Natural killer cell (primary cell): Measurements from ENCODE around the gene NSMCE1. TPM values are rescaled to one million over a fixed set of nuclear protein-coding genes. Genes with fewer than 3 reads are reported as not detected.

Experiments
- ATAC-seq, 3 donors: fragments of 150-1000 bp in 2 of 3; fragments of 200-7000 bp in 1 of 3; cut with Tn5 transposase; 1 replicate in 1 of 3; 2 replicates in 2 of 3; pipeline ENCODE4 v1.10.0; 2021; ENCODE audit warnings: mild to moderate bottlenecking in 2 of 3, moderate library complexity in 2 of 3
- DNase-seq, 2 donors: peaks; one replicate each; pipeline versions ENCODE4 v3.0.0 to v3.0.0-alpha.2; 2013 to 2021; ENCODE audit warnings: mixed read lengths in 1 of 2
- H3K27ac ChIP-seq: one replicate; pipeline ENCODE4 v1.5.1; 2013; ENCODE audit warnings: mild to moderate bottlenecking, low read length
- H3K27me3 ChIP-seq: one replicate; pipeline ENCODE4 v1.6.1; 2013; ENCODE audit warnings: low read length; ENCODE audit not compliant: control insufficient read depth, insufficient read depth
- H3K36me3 ChIP-seq: one replicate; pipeline ENCODE4 v1.6.1; 2013; ENCODE audit warnings: low read length; ENCODE audit not compliant: control insufficient read depth, insufficient read depth
- H3K4me1 ChIP-seq: one replicate; pipeline ENCODE4 v1.6.1; 2013; ENCODE audit warnings: low read length; ENCODE audit not compliant: control insufficient read depth, insufficient read depth
- H3K4me3 ChIP-seq: one replicate; pipeline ENCODE4 v1.5.1; 2013; ENCODE audit warnings: low read length
- H3K9me3 ChIP-seq: one replicate; pipeline ENCODE4 v1.6.1; 2013; ENCODE audit warnings: low read length; ENCODE audit not compliant: control insufficient read depth, insufficient read depth
- H3K27ac Mint-ChIP-seq, 2 donors: one replicate each; pipeline ENCODE4 v1.8.0; 2022; ENCODE audit warnings: mild to moderate bottlenecking in 2 of 2, mixed read lengths in 2 of 2, moderate library complexity in 1 of 2
- H3K27me3 Mint-ChIP-seq, 2 donors: one replicate each; pipeline ENCODE4 v1.8.0; 2022; ENCODE audit warnings: low read depth in 2 of 2, mixed read lengths in 2 of 2
- H3K36me3 Mint-ChIP-seq: one replicate; pipeline ENCODE4 v1.8.0; 2022; ENCODE audit warnings: mixed read lengths
- H3K4me1 Mint-ChIP-seq, 2 donors: one replicate each; pipeline ENCODE4 v1.8.0; 2022; ENCODE audit warnings: mixed read lengths in 2 of 2
- H3K4me3 Mint-ChIP-seq: one replicate; pipeline ENCODE4 v1.8.0; 2022; ENCODE audit warnings: mild to moderate bottlenecking, moderate library complexity, mixed read lengths
- H3K9me3 Mint-ChIP-seq, 2 donors: one replicate each; pipeline ENCODE4 v1.8.0; 2022; ENCODE audit warnings: mixed read lengths in 2 of 2
- WGBS: methylation state at CpG from one replicate; pipeline ENCODE4 v1.1.7; 2013; ENCODE audit warnings: missing lambda C conversion rate; ENCODE audit not compliant: insufficient coverage; 5-methylcytosine and 5-hydroxymethylcytosine counted together
- intact Hi-C: fragments of 100-400 bp; cut with micrococcal nuclease; formaldehyde crosslinking; loops from one replicate; pipeline ENCODE4 v1.14.2; 2022
- total RNA-seq, 4 donors: library from RNA; stranded (reverse); fragments of 120-200 nt in 1 of 4; gene quantifications; one replicate each; pipeline versions ENCODE4 v1.2.3 to v1.2.4, GENCODE V29; 2013 to 2022
- TF ChIP-seq, protein P1 (sequence below): fragments of 200-600 bp; IDR thresholded peaks from one replicate; pipeline ENCODE4 v1.8.0; 2022; ENCODE audit warnings: antibody characterized with exemption

NSMCE1 gene
- total RNA-seq, 3 donors from 2014 or later (not counting 1 experiment from before 2014, with no cell fraction given) = 29.4 to 42.7 (median 37.7) TPM

- Histone ChIP-seq H3K27me3 (no peaks in the 10 kb centered on the region), H3K4me3 (no peak overlapping the region), H3K27ac (peak overlapping the region; percentile 68), H3K4me1 (peaks cover 62% of the 10 kb centered on the region), H3K36me3 (no peaks in the 10 kb centered on the region), H3K9me3 (no peaks in the 10 kb centered on the region)
- peak overlapping the region; percentile 87 for H3K4me3 Mint-ChIP-seq
- H3K36me3 Mint-ChIP-seq = no peaks in the 10 kb centered on the region
- TF ChIP-seq, protein P1, sequence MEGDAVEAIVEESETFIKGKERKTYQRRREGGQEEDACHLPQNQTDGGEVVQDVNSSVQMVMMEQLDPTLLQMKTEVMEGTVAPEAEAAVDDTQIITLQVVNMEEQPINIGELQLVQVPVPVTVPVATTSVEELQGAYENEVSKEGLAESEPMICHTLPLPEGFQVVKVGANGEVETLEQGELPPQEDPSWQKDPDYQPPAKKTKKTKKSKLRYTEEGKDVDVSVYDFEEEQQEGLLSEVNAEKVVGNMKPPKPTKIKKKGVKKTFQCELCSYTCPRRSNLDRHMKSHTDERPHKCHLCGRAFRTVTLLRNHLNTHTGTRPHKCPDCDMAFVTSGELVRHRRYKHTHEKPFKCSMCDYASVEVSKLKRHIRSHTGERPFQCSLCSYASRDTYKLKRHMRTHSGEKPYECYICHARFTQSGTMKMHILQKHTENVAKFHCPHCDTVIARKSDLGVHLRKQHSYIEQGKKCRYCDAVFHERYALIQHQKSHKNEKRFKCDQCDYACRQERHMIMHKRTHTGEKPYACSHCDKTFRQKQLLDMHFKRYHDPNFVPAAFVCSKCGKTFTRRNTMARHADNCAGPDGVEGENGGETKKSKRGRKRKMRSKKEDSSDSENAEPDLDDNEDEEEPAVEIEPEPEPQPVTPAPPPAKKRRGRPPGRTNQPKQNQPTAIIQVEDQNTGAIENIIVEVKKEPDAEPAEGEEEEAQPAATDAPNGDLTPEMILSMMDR = no peak
- H3K27ac Mint-ChIP-seq = peak overlapping the region; percentile 85 to 90
- WGBS = 93% methylated on average over 11 of the region's 11 CpGs
- DNase-seq (no peak), ATAC-seq (no peak)
- peaks cover 43 to 47% of the 10 kb centered on the region in 2 donors for H3K4me1 Mint-ChIP-seq
- H3K27me3 Mint-ChIP-seq = no peaks in the 10 kb centered on the region
- intact Hi-C loops = no loop called here
- H3K9me3 Mint-ChIP-seq = no peaks in the 10 kb centered on the region
These were observed 24.7 kb downstream of the NSMCE1 start for GRCh38 chr16:27243725-27244362.

DNA sequence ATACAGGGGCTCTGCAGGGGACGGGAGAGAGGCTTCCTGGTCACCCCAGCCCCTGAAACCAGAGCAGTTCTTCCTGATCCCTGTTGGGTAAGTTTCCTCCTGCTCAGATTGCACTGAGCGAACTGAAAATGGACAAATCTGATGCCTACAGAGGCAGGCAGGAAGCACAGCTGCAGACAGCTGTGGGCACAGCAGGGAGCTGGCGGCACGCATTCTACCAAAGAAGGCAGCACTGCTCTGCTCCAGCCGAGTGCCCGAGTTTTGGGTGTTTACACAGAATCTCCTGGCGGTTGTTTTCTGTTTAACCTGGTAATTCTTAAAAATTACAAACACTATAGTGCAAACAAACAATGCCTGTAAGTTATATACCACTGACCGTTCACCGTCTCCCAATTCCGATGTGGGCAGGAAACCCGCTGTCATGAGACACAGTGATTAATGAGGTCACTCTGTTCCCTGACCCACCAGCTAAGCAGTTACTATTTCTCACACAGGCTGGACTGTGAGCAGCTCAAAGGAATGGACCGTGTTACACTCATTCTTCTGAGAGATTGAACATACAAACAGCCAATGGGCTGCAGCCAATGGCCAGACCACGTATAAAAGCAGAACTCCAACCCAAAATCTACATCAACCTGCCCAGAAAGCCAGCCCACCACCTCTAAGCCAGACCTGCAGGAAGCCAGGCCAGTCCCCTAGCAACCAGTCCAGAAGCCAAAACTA is 25.5 kb downstream of the NSMCE1 start:
- H3K4me3 ChIP-seq = peak overlapping the region; percentile 17
- H3K4me3 Mint-ChIP-seq = peak overlapping the region; percentile 87
- peak; percentile 69 to 75 (median 73) for ATAC-seq
- DNase-seq = peak in 1 of 2 donors; percentile 67
- no peaks in the 10 kb centered on the region for H3K9me3 ChIP-seq
- H3K27ac Mint-ChIP-seq = peak overlapping the region; percentile 85 to 90
- H3K27me3 ChIP-seq = no peaks in the 10 kb centered on the region
- no peaks in the 10 kb centered on the region for H3K27me3 Mint-ChIP-seq
- H3K9me3 Mint-ChIP-seq = no peaks in the 10 kb centered on the region
- H3K36me3 ChIP-seq = no peaks in the 10 kb centered on the region
- H3K4me1 Mint-ChIP-seq = peaks cover 51 to 56% of the 10 kb centered on the region in 2 donors
- no peaks in the 10 kb centered on the region for H3K36me3 Mint-ChIP-seq
- peaks cover 70% of the 10 kb centered on the region for H3K4me1 ChIP-seq
- peak overlapping the region; percentile 68 for H3K27ac ChIP-seq
- WGBS = 15% methylated on average over 13 of the region's 13 CpGs
- intact Hi-C loops = no loop called here
- TF ChIP-seq, protein P1 = no peak

DNA sequence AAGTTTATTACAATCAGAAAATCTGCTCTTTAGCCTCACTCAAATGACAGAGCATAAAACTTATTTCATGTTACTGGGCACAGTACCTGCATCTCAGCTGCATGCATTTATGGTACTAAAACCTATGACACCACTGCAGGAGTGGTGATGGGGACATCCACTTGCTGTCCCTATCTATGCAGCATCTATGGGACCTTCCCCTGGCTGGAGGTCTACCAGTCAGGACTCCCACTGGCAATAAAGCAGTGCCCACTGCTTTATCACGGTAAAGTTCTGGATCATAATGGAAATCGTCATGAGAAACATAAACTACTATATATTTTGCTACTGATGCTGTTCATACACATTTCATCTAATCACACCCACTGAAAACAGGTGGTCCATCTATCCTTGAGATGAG is 26.2 kb downstream of the NSMCE1 start:
- intact Hi-C loops = no loop called here
- H3K36me3 ChIP-seq = no peaks in the 10 kb centered on the region
- Mint-ChIP-seq H3K27ac (peak overlapping the region; percentile 85 to 90), H3K4me1 (peaks cover 58 to 62% of the 10 kb centered on the region in 2 donors), H3K36me3 (no peaks in the 10 kb centered on the region), H3K4me3 (peak overlapping the region; percentile 87), H3K27me3 (no peaks in the 10 kb centered on the region), H3K9me3 (no peaks in the 10 kb centered on the region)
- peak overlapping the region; percentile 68 for H3K27ac ChIP-seq
- peak overlapping the region; percentile 17 for H3K4me3 ChIP-seq
- TF ChIP-seq, protein P1 = no peak
- H3K9me3 ChIP-seq = no peaks in the 10 kb centered on the region
- H3K4me1 ChIP-seq = peaks cover 76% of the 10 kb centered on the region
- no peak for ATAC-seq
- DNase-seq = no peak
- 77% methylated on average over 2 of the region's 2 CpGs for WGBS
- no peaks in the 10 kb centered on the region for H3K27me3 ChIP-seq
